ENCODE results near the gene FSD2. TPM values are rescaled to one million over a fixed set of nuclear protein-coding genes. Genes with fewer than 3 reads are reported as not detected.
"Not testable (repeated sequence)": the region's sequence is repeated elsewhere in the genome, so short reads cannot be mapped to it uniquely, and the experiment has no call there.

Gene FSD2
- total and polyA plus RNA-seq, 8 donors, result 0.04 to 0.09 (median 0.05) TPM; not detected in 4

- H3K27me3 ChIP-seq, result no peaks in the 10 kb centered on the region
- WGBS, 2 donors, result 0 to 1% methylated on average over 74 to 95 of the region's 95 CpGs
- peaks cover 0 to 5% (median 0%) of the 10 kb centered on the region in 3 donors for H3K4me1 ChIP-seq
- H3K4me3 ChIP-seq, result peak within 1 kb of the TSS; percentile 61 to 98 (median 84)
- H3K9me3 ChIP-seq, result no peaks in the 10 kb centered on the region
- FAIRE-seq (no peak), DNase-seq (peak; percentile 71 to 91 (median 82)), ATAC-seq (peak; percentile 98 to 99 (median 98))
- peak within 1 kb of the TSS in 2 of 4 donors; percentile 9 to 44 for H3K27ac ChIP-seq
- TF ChIP-seq, protein P1, sequence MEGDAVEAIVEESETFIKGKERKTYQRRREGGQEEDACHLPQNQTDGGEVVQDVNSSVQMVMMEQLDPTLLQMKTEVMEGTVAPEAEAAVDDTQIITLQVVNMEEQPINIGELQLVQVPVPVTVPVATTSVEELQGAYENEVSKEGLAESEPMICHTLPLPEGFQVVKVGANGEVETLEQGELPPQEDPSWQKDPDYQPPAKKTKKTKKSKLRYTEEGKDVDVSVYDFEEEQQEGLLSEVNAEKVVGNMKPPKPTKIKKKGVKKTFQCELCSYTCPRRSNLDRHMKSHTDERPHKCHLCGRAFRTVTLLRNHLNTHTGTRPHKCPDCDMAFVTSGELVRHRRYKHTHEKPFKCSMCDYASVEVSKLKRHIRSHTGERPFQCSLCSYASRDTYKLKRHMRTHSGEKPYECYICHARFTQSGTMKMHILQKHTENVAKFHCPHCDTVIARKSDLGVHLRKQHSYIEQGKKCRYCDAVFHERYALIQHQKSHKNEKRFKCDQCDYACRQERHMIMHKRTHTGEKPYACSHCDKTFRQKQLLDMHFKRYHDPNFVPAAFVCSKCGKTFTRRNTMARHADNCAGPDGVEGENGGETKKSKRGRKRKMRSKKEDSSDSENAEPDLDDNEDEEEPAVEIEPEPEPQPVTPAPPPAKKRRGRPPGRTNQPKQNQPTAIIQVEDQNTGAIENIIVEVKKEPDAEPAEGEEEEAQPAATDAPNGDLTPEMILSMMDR (IDR thresholded peaks at IDR 0.05), result no peak
- H3K36me3 ChIP-seq, result no peaks in the 10 kb centered on the region
- intact Hi-C loops (cut with DNase I), result no loop called here
These were observed 96.3 kb downstream of the FSD2 start, which contains the start of gene AP3B2 for GRCh38 chr15:82709421-82710207. Gene AP3B2 (minus strand): TSS chr15:82709875. CDS start chr15:82709706, 169 bp downstream.

- intact Hi-C loops (cut with DNase I), result no loop called here
- no peaks in the 10 kb centered on the region for H3K9me3 ChIP-seq
- peaks cover 0 to 5% (median 0%) of the 10 kb centered on the region in 3 donors for H3K4me1 ChIP-seq
- DNase-seq (peak in 2 of 6 donors; percentile 33 to 51), ATAC-seq (no peak), FAIRE-seq (no peak)
- WGBS, 2 donors, result 2 to 6% methylated on average over 11 to 15 of the region's 15 CpGs
- TF ChIP-seq, protein P1 (IDR thresholded peaks at IDR 0.05), result no peak
- H3K4me3 ChIP-seq, result peak overlapping the region in 3 of 4 donors; percentile 61 to 98 (median 92)
- no peak overlapping the region for H3K27ac ChIP-seq
- no peaks in the 10 kb centered on the region for H3K27me3 ChIP-seq
- H3K36me3 ChIP-seq, result no peaks in the 10 kb centered on the region
These were observed 96.8 kb downstream of the FSD2 start for GRCh38 chr15:82709081-82709420.

DNA sequence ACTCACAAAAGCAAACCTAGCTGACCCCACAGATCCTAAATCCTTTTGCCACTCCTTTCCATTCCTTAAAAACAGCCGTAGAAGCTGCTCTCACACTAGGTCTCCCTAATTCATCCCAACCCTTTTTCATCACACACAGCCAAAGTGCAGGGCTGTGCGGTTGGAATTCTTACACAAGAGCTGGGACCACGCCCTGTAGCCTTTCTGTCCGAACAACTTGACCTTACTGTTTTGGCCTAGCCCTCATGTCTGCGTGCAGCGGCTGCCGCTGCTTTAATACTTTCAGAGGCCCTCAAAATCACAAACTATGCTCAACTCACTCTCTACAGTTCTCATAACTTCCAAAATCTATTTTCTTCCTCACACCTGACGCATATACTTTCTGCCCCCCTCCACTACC is 100.0 kb downstream of the FSD2 start:
- intact Hi-C loops (cut with DNase I); ATAC-seq; DNase-seq; H3K4me1 ChIP-seq; H3K36me3 ChIP-seq; H3K4me3 ChIP-seq; H3K9me3 ChIP-seq; H3K27ac ChIP-seq; H3K27me3 ChIP-seq; FAIRE-seq: not testable (repeated sequence)
- WGBS, 2 donors, result 72 to 84% methylated on average over 8 of the region's 8 CpGs

Other genes starting within 250 kb of the FSD2 start
- gene CPEB1, start 158.7 kb downstream of the FSD2 start, total RNA-seq, result 1 to 10 TPM in 3 of 6 donors, under 1 TPM in 3; 0.42 to 1.6 (median 1.1) TPM
- gene CPEB1, start 158.7 kb downstream of the FSD2 start, polyA plus RNA-seq, result 1 to 10 TPM in 1 of 2 donors, under 1 TPM in 1; 0.68 to 2.9 TPM
- gene AP3B2, start 96.2 kb downstream of the FSD2 start, total RNA-seq, result 1 to 10 TPM; 1.6 to 5.1 (median 2.8) TPM
- gene AP3B2, start 96.2 kb downstream of the FSD2 start, polyA plus RNA-seq, result 10 to 100 TPM in 1 of 2 donors, 1 to 10 TPM in 1; 9.5 to 19.1 TPM
- 1 to 10 TPM; 3.7 to 6.1 (median 4.6) TPM for gene WHAMM, start 3.6 kb upstream of the FSD2 start, total RNA-seq
- 1 to 10 TPM; 4.0 to 4.2 TPM for gene WHAMM, start 3.6 kb upstream of the FSD2 start, polyA plus RNA-seq
- gene HOMER2, start 146.7 kb upstream of the FSD2 start, total RNA-seq, result 100 to 1,000 TPM in 5 of 6 donors, 10 to 100 TPM in 1; 82.1 to 180 (median 147) TPM
- gene HOMER2, start 146.7 kb upstream of the FSD2 start, polyA plus RNA-seq, result 10 to 100 TPM; 76.8 to 92.2 TPM
- gene RAMAC, start 180.1 kb upstream of the FSD2 start, total RNA-seq, result 10 to 100 TPM in 2 of 6 donors, 1 to 10 TPM in 4; 7.0 to 12.7 (median 9.0) TPM
- 10 to 100 TPM in 1 of 2 donors, 1 to 10 TPM in 1; 9.9 to 15.5 TPM for gene RAMAC, start 180.1 kb upstream of the FSD2 start, polyA plus RNA-seq
- 10 to 100 TPM in 3 of 6 donors, 1 to 10 TPM in 3; 6.4 to 12.0 (median 10.2) TPM for gene C15orf40, start 205.6 kb upstream of the FSD2 start, total RNA-seq
- 10 to 100 TPM in 1 of 2 donors, 1 to 10 TPM in 1; 8.7 to 19.0 TPM for gene C15orf40, start 205.6 kb upstream of the FSD2 start, polyA plus RNA-seq